ENCODE measurements around the gene UBR4.

The UBR4 gene

GRCh38 chr1:19066248-19066873 is 143.7 kb downstream of the UBR4 start:
- no peak for DNase-seq
- peaks cover 14% of the 10 kb centered on the region for H3K4me1 Mint-ChIP-seq (ENCODE audit: low read depth)

DNA sequence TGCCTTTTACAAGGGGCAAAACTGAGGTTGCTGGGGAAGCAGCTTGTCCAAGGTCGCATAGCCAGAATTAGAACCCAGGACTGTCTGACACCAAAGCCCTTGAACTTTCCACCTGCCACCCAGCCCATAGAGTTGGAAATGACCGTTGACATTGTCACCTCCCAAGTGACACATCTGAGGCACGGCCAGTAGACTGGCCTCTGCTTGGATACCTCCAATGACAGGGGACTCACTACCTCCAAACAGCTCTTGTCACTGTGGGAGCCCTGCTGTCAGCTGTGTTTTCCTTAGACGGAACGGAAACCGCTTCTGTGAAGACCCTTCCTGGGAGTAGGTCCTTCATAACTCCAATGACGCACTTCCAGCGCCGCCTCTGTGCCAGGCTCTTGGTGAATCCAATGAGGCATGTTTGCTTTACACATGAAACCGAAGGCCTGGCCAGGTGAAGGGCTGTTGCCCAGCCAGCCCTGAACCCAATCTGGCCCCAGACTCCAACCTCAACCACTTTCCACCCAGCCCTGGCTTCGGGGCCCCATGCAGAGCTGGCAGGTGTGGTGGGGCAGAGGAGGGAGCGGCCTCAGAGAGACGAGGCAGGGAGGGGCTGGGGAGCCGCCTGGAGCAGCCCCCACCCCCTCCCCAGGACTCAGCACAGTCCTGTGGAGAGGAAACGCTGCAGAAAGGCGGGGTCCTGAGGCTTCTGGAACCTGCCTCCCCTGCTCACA is 144.4 kb downstream of the UBR4 start:
- H3K4me3 Mint-ChIP-seq = no peak overlapping the region
- no peak overlapping the region for H3K27ac Mint-ChIP-seq
- peaks cover 13% of the 10 kb centered on the region for H3K4me1 Mint-ChIP-seq (ENCODE audit: low read depth)

More at GRCh38 chr1:19066248-19066873, 143.7 kb downstream of the UBR4 start:
- H3K27ac Mint-ChIP-seq = peak overlapping the region; percentile 22
- no peak overlapping the region for H3K4me3 Mint-ChIP-seq
- no peaks in the 10 kb centered on the region for H3K36me3 Mint-ChIP-seq (ENCODE audit: low read depth)
- H3K27me3 Mint-ChIP-seq = no peaks in the 10 kb centered on the region
- H3K9me3 Mint-ChIP-seq = peaks cover 1% of the 10 kb centered on the region

DNA sequence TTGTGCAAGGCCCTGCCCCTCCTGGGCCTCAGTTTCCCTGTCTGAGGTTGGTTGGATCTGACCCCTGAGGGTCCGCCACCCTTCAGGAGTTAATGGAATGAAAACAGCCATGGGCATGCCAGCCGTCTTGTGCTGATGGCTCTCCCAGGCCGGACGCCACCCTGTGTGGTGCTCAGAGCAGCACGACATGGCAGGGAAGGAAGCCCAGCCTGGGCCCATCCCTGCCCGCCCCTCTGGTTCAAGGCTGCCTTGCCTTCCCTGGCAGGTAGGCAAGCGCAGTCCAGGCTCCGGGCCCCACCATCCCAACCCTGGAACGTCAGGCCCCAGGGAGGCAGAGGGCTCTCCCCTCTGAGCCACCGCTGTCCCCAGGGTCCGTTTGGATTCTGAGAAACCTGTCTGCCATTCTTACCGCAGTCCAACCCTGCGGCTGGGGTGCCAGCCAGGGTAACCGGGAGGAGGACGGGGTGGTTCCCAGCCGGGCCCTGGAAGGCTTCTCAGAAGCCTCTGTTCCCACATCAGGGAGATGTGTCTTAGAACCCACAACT is 145.1 kb downstream of the UBR4 start:
- Mint-ChIP-seq H3K27ac (no peak overlapping the region), H3K4me3 (no peak overlapping the region), H3K27me3 (no peaks in the 10 kb centered on the region), H3K36me3 (ENCODE audit: low read depth) (no peaks in the 10 kb centered on the region), H3K9me3 (peaks cover 3% of the 10 kb centered on the region), H3K4me1 (ENCODE audit: low read depth) (peaks cover 13% of the 10 kb centered on the region)
- DNase-seq = no peak

More for the DNA sequence above, 144.4 kb downstream of the UBR4 start:
- Mint-ChIP-seq H3K9me3 (peaks cover 3% of the 10 kb centered on the region), H3K36me3 (ENCODE audit: low read depth) (no peaks in the 10 kb centered on the region), H3K27me3 (no peaks in the 10 kb centered on the region)
- no peak for DNase-seq

- Mint-ChIP-seq H3K9me3 (peaks cover 3% of the 10 kb centered on the region), H3K36me3 (ENCODE audit: low read depth) (no peaks in the 10 kb centered on the region), H3K27me3 (peaks cover 8% of the 10 kb centered on the region), H3K4me3 (no peak overlapping the region), H3K27ac (no peak overlapping the region), H3K4me1 (ENCODE audit: low read depth) (peaks cover 6% of the 10 kb centered on the region)
- DNase-seq = no peak
Observed at GRCh38 chr1:19063122-19063521, 146.9 kb downstream of the UBR4 start.

GRCh38 chr1:19062258-19063029 is 147.6 kb downstream of the UBR4 start:
- DNase-seq = no peak
- H3K4me1 Mint-ChIP-seq (ENCODE audit: low read depth) = peaks cover 3% of the 10 kb centered on the region
- no peak overlapping the region for H3K4me3 Mint-ChIP-seq
- peak overlapping the region; percentile 74 for H3K27ac Mint-ChIP-seq
- peaks cover 8% of the 10 kb centered on the region for H3K27me3 Mint-ChIP-seq
- peaks cover 3% of the 10 kb centered on the region for H3K9me3 Mint-ChIP-seq
- no peaks in the 10 kb centered on the region for H3K36me3 Mint-ChIP-seq (ENCODE audit: low read depth)

DNA sequence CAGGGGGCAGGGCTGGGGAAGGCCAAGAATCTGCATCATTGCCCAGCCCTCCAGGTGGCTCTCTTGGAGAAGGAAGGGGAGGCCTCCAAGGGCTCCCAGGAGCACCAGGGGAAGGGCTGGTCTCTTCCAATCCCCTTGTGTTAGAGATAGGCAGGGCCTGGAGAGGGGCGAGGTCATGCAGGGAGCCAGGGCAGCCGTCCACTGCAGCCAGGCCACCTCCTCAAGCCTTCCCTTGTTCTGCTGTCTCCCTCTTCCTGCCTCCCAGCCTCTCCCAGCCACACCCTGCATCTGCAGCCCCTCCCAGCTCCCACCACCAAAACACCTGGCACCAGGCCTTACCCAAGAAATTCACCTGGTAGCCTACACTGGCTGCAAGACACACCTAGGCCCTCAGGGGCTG is 148.3 kb downstream of the UBR4 start:
- Mint-ChIP-seq H3K4me3 (no peak overlapping the region), H3K27ac (peak overlapping the region; percentile 81), H3K36me3 (ENCODE audit: low read depth) (no peaks in the 10 kb centered on the region), H3K9me3 (peaks cover 3% of the 10 kb centered on the region), H3K4me1 (ENCODE audit: low read depth) (peaks cover 3% of the 10 kb centered on the region), H3K27me3 (peaks cover 8% of the 10 kb centered on the region)
- no peak for DNase-seq

GRCh38 chr1:19061343-19061742 is 148.7 kb downstream of the UBR4 start:
- peaks cover 3% of the 10 kb centered on the region for H3K9me3 Mint-ChIP-seq
- no peak overlapping the region for H3K4me3 Mint-ChIP-seq
- H3K27ac Mint-ChIP-seq = peak overlapping the region; percentile 81
- no peak for DNase-seq
- H3K36me3 Mint-ChIP-seq (ENCODE audit: low read depth) = no peaks in the 10 kb centered on the region
- H3K27me3 Mint-ChIP-seq = peaks cover 12% of the 10 kb centered on the region
- H3K4me1 Mint-ChIP-seq (ENCODE audit: low read depth) = peaks cover 3% of the 10 kb centered on the region

- Mint-ChIP-seq H3K36me3 (ENCODE audit: low read depth) (no peaks in the 10 kb centered on the region), H3K4me3 (no peak overlapping the region), H3K27ac (no peak overlapping the region), H3K27me3 (peaks cover 28% of the 10 kb centered on the region), H3K9me3 (peaks cover 3% of the 10 kb centered on the region), H3K4me1 (ENCODE audit: low read depth) (peaks cover 13% of the 10 kb centered on the region)
- DNase-seq = no peak
Observed at GRCh38 chr1:19059773-19060172, 150.3 kb downstream of the UBR4 start.

DNA sequence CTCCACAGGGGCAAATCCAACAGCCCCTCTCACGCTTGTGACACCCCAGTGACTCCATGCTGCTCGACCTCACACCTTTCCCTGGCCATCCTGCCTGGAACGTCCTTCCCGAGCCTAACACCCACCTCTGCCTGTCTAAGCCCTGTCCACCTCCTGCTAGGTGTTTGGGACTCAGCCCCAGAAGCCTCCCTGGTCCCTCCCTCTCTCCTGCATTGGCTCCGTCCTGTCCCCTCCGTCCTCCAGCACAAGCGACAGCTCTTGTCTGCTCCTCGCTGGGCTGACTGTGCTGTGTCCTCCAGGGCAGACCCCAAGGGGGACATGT is 151.6 kb downstream of the UBR4 start:
- no peak overlapping the region for H3K27ac Mint-ChIP-seq
- H3K4me3 Mint-ChIP-seq = no peak overlapping the region
- H3K27me3 Mint-ChIP-seq = peaks cover 41% of the 10 kb centered on the region
- H3K9me3 Mint-ChIP-seq = peaks cover 3% of the 10 kb centered on the region
- DNase-seq = no peak
- H3K36me3 Mint-ChIP-seq (ENCODE audit: low read depth) = no peaks in the 10 kb centered on the region
- H3K4me1 Mint-ChIP-seq (ENCODE audit: low read depth) = peaks cover 13% of the 10 kb centered on the region

- Mint-ChIP-seq H3K4me3 (no peak overlapping the region), H3K27ac (no peak overlapping the region), H3K36me3 (ENCODE audit: low read depth) (no peaks in the 10 kb centered on the region), H3K27me3 (peaks cover 45% of the 10 kb centered on the region), H3K4me1 (ENCODE audit: low read depth) (peaks cover 13% of the 10 kb centered on the region), H3K9me3 (peaks cover 3% of the 10 kb centered on the region)
- no peak for DNase-seq
Observed at GRCh38 chr1:19057784-19058475, 152.1 kb downstream of the UBR4 start.

GRCh38 chr1:19057182-19057779 is 152.8 kb downstream of the UBR4 start:
- H3K4me3 Mint-ChIP-seq = no peak overlapping the region
- peaks cover 3% of the 10 kb centered on the region for H3K9me3 Mint-ChIP-seq
- peaks cover 13% of the 10 kb centered on the region for H3K4me1 Mint-ChIP-seq (ENCODE audit: low read depth)
- H3K27me3 Mint-ChIP-seq = peaks cover 50% of the 10 kb centered on the region
- H3K36me3 Mint-ChIP-seq (ENCODE audit: low read depth) = no peaks in the 10 kb centered on the region
- no peak overlapping the region for H3K27ac Mint-ChIP-seq
- no peak for DNase-seq

DNA sequence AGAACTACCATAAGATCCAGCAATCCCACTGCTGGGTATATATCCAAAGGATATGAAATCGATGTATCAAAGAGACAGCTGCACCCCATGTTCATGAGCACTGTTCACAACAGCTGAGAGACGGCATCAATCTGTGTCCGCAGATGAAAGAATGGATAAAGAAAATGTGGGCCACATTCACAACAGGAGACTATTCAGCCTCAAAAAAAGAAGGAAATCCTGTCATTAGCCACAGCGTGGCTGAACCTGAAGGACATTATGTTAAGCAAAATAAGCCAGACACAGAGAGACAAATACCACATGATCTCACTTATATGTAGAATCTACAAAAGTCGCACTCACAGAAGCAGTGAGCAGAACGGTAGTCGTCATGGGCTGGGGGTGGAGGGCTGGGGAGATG is 154.4 kb downstream of the UBR4 start:
- Mint-ChIP-seq H3K27me3 (peaks cover 50% of the 10 kb centered on the region), H3K36me3 (ENCODE audit: low read depth) (no peaks in the 10 kb centered on the region), H3K27ac (no peak overlapping the region), H3K4me1 (ENCODE audit: low read depth) (peaks cover 11% of the 10 kb centered on the region), H3K9me3 (no peaks in the 10 kb centered on the region), H3K4me3 (no peak overlapping the region)
- DNase-seq = no peak

GRCh38 chr1:19055001-19055400 is 155.1 kb downstream of the UBR4 start:
- Mint-ChIP-seq H3K9me3 (no peaks in the 10 kb centered on the region), H3K4me3 (no peak overlapping the region), H3K36me3 (ENCODE audit: low read depth) (no peaks in the 10 kb centered on the region), H3K27me3 (peaks cover 50% of the 10 kb centered on the region), H3K4me1 (ENCODE audit: low read depth) (peaks cover 11% of the 10 kb centered on the region), H3K27ac (no peak overlapping the region)
- DNase-seq = no peak

GRCh38 chr1:19054216-19054615 is 155.8 kb downstream of the UBR4 start:
- Mint-ChIP-seq H3K9me3 (no peaks in the 10 kb centered on the region), H3K4me1 (ENCODE audit: low read depth) (peaks cover 11% of the 10 kb centered on the region), H3K27ac (no peak overlapping the region), H3K27me3 (peaks cover 50% of the 10 kb centered on the region), H3K36me3 (ENCODE audit: low read depth) (no peaks in the 10 kb centered on the region), H3K4me3 (no peak overlapping the region)
- no peak for DNase-seq
